Measurements from ENCODE around the gene SLC25A21.

Gene SLC25A21

GRCh38 chr14:37140176-37140575, 32.2 kb downstream of the SLC25A21 start:
- no peak for DNase-seq

- no peak for DNase-seq
Measured at GRCh38 chr14:37139710-37140109, 32.7 kb downstream of the SLC25A21 start.

GRCh38 chr14:37138898-37139297, 33.5 kb downstream of the SLC25A21 start:
- no peak for DNase-seq

GRCh38 chr14:37133284-37133913, 39.0 kb downstream of the SLC25A21 start:
- no peak for DNase-seq

GRCh38 chr14:37131205-37131604, 41.2 kb downstream of the SLC25A21 start:
- DNase-seq: no peak

- DNase-seq: no peak
Measured at GRCh38 chr14:37129047-37129446, 43.4 kb downstream of the SLC25A21 start.

- no peak for DNase-seq
Measured at GRCh38 chr14:37124614-37125013, 47.8 kb downstream of the SLC25A21 start.

- DNase-seq: no peak
Measured at GRCh38 chr14:37122919-37123639, 49.3 kb downstream of the SLC25A21 start.

GRCh38 chr14:37122288-37122687, 50.1 kb downstream of the SLC25A21 start:
- DNase-seq: no peak

- DNase-seq: no peak
Measured at GRCh38 chr14:37118673-37119366, 53.6 kb downstream of the SLC25A21 start.

GRCh38 chr14:37116933-37117849, 55.2 kb downstream of the SLC25A21 start:
- DNase-seq: no peak

GRCh38 chr14:37115406-37115805, 57.0 kb downstream of the SLC25A21 start:
- DNase-seq: no peak

GRCh38 chr14:37114559-37114958, 57.8 kb downstream of the SLC25A21 start:
- no peak for DNase-seq

GRCh38 chr14:37114002-37114401, 58.4 kb downstream of the SLC25A21 start:
- no peak for DNase-seq

GRCh38 chr14:37098132-37098531, 74.3 kb downstream of the SLC25A21 start:
- no peak for DNase-seq

- DNase-seq: no peak
Measured at GRCh38 chr14:37094502-37094901, 77.9 kb downstream of the SLC25A21 start.

GRCh38 chr14:37093364-37093763, 79.0 kb downstream of the SLC25A21 start:
- DNase-seq: no peak

GRCh38 chr14:37091651-37092050, 80.8 kb downstream of the SLC25A21 start:
- no peak for DNase-seq

- no peak for DNase-seq
Measured at GRCh38 chr14:37090026-37090425, 82.4 kb downstream of the SLC25A21 start.

- no peak for DNase-seq
Measured at GRCh38 chr14:37089410-37089809, 83.0 kb downstream of the SLC25A21 start.

GRCh38 chr14:37088356-37089215, 83.8 kb downstream of the SLC25A21 start:
- no peak for DNase-seq

- no peak for DNase-seq
Measured at GRCh38 chr14:37087520-37087919, 84.9 kb downstream of the SLC25A21 start.
